DMS53 treated with DMSO at 0.1 percent for 48 hours (cell line): Measurements from ENCODE around the gene KRTAP4-1.
"Not testable (repeated sequence)": the region's sequence is repeated elsewhere in the genome, so short reads cannot be mapped to it uniquely, and the experiment has no call there.

Source experiments
- DNase-seq: peaks from one replicate; lab custom pipeline; 2025; ENCODE audit not compliant: unreplicated experiment; lab: John Stamatoyannopoulos, UW

KRTAP4-1 gene

DNA sequence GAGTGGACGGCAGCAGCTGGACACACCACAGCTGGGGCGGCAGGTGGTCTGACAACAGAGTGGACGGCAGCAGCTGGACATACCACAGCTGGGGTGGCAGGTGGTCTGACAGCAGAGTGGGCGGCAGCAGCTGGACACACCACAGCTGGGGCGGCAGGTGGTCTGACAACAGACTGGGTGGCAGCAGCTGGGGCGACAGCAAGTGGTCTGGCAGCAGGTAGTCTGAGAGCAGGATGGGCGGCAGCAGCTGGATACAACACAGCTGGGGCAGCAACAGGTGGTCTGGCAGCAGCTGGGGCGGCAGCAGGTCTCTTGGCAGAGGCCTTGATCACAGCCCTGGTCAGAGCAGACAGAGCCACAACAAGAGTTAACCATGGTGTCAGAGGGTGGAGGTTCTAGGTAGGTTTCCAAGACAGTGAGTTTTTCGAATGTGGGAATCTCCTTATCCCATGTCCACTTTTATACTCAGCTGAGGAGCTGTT, at the start of gene KRTAP4-1:
Gene KRTAP4-1, minus strand, starts transcription at position 432 of the 482 bp plus-strand sequence. Its CDS starts 57 bp downstream, at position 375.
- DNase-seq, result no peak

- DNase-seq, result not testable (repeated sequence)
Measured at GRCh38 chr17:41232399-41233105, 47.8 kb upstream of the KRTAP4-1 start, which contains the start of gene KRTAP9-3. Gene KRTAP9-3 (plus strand): TSS chr17:41232449. CDS start chr17:41232502, 53 bp downstream.

- DNase-seq, result no peak
Measured at GRCh38 chr17:41231731-41232130, 47.0 kb upstream of the KRTAP4-1 start.

GRCh38 chr17:41230094-41230493, 45.4 kb upstream of the KRTAP4-1 start:
- no peak for DNase-seq

DNA sequence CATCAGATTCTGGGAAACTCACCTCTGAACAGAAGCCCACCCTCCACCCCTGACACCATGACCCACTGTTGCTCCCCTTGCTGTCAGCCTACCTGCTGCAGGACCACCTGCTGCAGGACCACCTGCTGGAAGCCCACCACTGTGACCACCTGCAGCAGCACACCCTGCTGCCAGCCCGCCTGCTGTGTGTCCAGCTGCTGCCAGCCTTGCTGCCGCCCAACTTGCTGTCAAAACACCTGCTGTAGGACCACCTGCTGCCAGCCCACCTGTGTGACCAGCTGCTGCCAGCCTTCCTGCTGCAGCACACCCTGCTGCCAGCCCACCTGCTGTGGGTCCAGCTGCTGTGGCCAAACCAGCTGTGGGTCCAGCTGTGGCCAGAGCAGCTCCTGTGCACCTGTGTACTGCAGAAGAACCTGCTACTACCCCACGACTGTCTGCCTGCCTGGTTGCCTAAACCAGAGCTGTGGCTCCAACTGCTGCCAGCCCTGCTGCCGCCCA, 41.9 kb upstream of the KRTAP4-1 start, which contains the start of gene KRTAP9-2:
Gene KRTAP9-2, plus strand, starts transcription at position 51 of the 498 bp plus-strand sequence. Its CDS starts 7 bp downstream, at position 58.
- DNase-seq, result not testable (repeated sequence)

- no peak for DNase-seq
Measured at GRCh38 chr17:41226051-41226450, 41.3 kb upstream of the KRTAP4-1 start.

DNA sequence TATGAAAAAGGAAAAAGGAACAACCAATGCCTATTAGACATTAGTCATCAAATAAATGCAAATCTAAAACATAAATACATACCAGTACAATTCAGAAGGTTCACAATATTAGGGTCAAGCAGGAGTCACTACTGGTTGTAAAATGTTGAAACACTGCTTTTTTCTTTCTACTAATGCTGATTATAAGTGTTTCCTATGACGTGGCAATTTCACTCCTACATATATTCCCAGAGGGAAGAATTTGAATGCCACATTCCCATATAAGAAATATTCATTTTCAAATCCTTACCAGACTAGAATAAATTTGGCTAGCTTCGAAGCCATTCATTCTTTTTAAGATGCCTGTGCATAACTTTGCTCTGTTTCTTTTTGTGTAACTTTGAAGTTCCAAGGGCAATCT, 39.1 kb upstream of the KRTAP4-1 start:
- no peak for DNase-seq

- no peak for DNase-seq
Measured at GRCh38 chr17:41215681-41216080, 31.0 kb upstream of the KRTAP4-1 start.

- DNase-seq, result peak; percentile 74
Measured at GRCh38 chr17:41212524-41213169, 27.9 kb upstream of the KRTAP4-1 start.

- peak; percentile 63 for DNase-seq
Measured at GRCh38 chr17:41211845-41212466, 27.2 kb upstream of the KRTAP4-1 start.

DNA sequence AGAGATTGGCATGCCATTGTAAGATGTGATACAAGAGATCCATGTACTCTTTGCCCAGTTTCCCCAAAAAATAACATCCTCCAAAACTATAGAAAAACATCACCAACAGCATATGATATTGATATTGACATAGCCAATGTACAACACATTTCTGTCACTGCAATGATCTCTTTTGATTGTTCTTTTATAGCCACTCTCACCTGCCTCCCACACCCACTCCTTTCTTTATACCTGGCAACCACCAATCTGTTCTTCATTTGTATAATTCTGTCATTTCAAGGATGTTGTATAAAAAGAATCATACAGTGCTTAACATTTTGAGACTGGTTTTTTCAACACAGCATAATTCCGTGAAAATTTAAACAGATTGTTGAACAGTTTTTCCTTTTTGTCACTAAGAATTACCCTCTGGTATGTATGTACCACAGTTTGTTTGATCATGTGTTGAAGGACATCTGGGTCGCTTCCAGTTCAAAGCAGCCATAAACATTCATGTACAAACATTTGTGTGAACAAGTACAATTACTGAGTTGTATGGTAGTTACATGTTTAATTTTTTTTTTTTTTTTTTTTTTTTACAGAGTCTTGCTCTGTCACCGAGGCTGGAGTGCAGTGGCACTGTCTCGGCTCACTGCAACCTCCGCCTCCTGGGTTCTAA, 14.8 kb upstream of the KRTAP4-1 start:
- no peak for DNase-seq

DNA sequence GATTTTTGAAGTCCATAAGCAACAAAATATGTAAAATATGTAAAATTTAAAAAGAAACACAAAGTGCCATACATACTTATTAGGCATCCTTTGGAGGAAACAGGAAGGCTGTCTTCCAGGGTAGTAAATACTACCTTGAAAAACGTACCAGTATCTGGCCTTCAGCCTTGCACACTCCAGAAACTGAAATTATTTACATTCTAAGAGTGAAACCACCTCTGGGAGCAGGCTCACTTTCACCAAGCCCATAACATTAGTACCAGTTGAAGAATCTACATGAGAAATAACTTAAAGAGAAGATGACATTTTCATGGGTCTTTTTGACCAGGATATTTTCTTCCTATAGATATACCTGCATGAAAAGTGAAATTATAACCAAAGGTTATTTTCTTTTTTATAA, 11.4 kb upstream of the KRTAP4-1 start:
- no peak for DNase-seq

DNA sequence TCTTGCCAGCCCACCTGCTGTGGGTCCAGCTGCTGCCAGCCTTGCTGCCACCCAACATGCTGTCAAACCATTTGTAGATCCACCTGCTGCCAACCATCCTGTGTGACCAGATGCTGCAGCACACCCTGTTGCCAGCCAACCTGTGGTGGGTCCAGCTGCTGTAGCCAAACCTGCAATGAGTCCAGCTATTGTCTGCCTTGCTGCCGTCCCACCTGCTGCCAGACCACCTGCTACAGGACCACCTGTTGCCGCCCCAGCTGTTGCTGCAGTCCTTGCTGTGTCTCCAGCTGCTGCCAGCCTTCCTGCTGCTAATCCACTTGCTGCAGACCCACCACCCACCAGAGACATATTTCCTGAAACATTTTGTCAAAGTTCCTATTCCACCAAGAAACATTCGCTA, 5.6 kb upstream of the KRTAP4-1 start:
- DNase-seq, result no peak

DNA sequence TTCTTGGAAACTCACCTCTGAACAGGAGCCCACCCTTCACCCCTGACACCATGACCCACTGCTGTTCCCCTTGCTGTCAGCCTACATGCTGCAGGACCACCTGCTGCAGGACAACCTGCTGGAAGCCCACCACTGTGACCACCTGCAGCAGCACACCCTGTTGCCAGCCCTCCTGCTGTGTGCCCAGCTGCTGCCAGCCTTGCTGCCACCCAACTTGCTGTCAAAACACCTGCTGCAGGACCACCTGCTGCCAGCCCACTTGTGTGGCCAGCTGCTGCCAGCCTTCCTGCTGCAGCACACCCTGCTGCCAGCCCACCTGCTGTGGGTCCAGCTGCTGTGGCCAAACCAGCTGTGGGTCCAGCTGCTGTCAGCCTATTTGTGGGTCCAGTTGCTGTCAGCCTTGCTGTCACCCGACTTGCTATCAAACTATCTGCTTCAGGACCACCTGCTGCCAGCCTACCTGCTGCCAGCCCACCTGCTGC, 5.2 kb upstream of the KRTAP4-1 start, which contains the start of gene KRTAP9-1:
Gene KRTAP9-1, plus strand, starts transcription at position 51 of the 482 bp plus-strand sequence. Its CDS starts 0 bp downstream, at position 51.
- not testable (repeated sequence) for DNase-seq

DNA sequence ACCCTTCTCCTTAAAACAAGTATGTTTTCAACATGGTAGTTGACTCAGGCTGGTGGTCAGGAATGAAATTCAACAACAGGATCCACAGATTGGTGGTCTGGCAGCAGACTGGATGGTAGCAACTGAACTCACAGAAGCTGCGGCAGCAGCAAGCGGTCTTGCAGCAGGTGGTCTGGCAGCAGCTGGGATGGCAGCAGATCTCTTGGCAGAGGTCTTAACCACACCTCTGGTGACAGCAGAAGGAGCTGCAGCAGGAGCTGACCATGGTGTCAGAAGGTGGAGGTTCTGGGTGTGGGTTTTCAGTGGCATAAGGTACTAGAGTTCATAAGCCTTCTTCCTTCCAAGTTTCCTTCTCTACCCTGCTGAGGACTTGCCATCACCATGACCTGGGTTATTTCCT, 2.2 kb upstream of the KRTAP4-1 start:
- no peak for DNase-seq

DNA sequence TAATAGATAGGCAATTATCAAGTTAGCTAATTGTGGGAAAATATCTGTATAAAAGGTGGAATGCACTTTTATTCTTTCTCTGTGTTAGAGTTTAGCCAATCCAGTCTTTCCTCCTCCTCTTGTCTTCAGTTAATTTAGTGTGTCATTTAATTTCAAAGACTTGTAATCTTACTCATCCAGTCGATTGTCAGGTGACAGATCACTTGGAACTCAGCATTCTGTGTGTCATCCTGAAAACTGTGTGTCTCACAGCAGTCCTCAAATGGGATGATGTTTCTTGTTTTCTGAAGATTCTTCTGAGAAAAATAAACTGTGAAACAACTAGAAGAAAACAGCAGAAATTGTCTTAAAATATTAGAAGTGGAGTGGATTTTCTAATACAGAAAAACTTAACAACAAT, 290 bp upstream of the KRTAP4-1 start:
- DNase-seq, result no peak

DNA sequence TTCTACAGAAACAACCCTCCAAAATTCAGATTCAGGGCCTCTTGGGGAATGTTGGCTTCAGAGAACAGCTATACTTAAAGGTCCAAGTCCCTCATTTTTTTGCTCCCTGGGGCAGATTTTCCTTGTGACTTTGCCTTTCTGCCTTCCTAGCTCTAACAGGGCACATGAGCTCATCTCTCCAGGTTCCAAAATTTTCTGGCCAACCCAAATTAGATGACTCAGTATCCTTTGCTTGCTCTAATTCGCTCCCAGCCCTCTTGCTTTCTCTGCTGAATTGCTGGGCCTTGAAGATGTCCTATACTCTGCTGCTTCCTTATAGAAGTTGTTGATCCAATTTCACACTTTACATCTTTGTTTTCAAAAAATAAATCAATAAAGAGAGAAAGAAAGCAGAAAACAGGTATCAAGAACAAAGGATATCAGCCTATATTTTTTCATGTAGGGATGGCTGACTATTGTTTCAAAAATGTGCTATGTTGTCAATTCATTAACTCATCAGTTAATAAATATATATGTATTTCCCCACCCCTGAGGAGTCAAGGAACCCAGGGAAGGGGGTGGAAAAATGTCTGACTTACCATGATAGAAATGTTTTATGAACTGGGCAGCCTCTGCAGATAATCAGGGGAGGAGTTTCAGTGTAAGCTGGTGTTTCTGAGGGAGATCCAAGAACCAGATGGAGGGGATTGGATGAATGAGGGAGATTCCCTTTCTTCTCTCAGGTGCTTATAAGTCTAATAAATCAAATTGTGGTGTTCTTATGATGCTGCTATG, 5.7 kb downstream of the KRTAP4-1 start:
- no peak for DNase-seq

- DNase-seq, result no peak
Measured at GRCh38 chr17:41178341-41178740, 6.4 kb downstream of the KRTAP4-1 start.

- no peak for DNase-seq
Measured at GRCh38 chr17:41177727-41178271, 6.9 kb downstream of the KRTAP4-1 start, which contains the start of gene KRTAP4-2. Gene KRTAP4-2 (minus strand): TSS chr17:41178221. CDS start chr17:41178164, 57 bp downstream.
